DOHH2 (cell line): Measurements from ENCODE around the gene PYGB.
"Not testable (repeated sequence)": the region's sequence is repeated elsewhere in the genome, so short reads cannot be mapped to it uniquely, and the experiment has no call there.

Experiments
- H3F3A ChIP-seq: fragments of 200-600 bp; sonication (generic), shearing (Covaris generic); 2 replicates; pipeline ENCODE4 v1.6.0; 2016; ENCODE audit warnings: antibody characterized with exemption, mild to moderate bottlenecking; ENCODE audit not compliant: control insufficient read depth, insufficient read depth
- H3K27ac ChIP-seq: fragments of 200-600 bp; sonication (generic); 2 replicates; pipeline ENCODE4 v1.5.1; 2014; ENCODE audit warnings: low read depth, mild to moderate bottlenecking, low read length, moderate library complexity
- H3K27me3 ChIP-seq: fragments of 200-600 bp; sonication (generic); 2 replicates; pipeline ENCODE4 v1.6.1; 2014; ENCODE audit warnings: mild to moderate bottlenecking, low read length, mixed read lengths; ENCODE audit not compliant: control insufficient read depth
- H3K36me3 ChIP-seq: fragments of 200-600 bp; sonication (generic); 2 replicates; pipeline ENCODE4 v1.6.1; 2014; ENCODE audit warnings: mild to moderate bottlenecking, low read length, moderate library complexity, mixed read lengths; ENCODE audit not compliant: control insufficient read depth
- H3K4me1 ChIP-seq: fragments of 200-600 bp; sonication (generic); 2 replicates; pipeline ENCODE4 v1.6.1; 2014; ENCODE audit warnings: mild to moderate bottlenecking, low read length, mixed read lengths; ENCODE audit not compliant: control insufficient read depth
- H3K4me2 ChIP-seq: fragments of 200-600 bp; sonication (generic); 2 replicates; pipeline ENCODE4 v1.6.0; 2014; ENCODE audit warnings: mild to moderate bottlenecking, low read length, moderate library complexity
- H3K4me3 ChIP-seq: fragments of 200-600 bp; sonication (generic); 2 replicates; pipeline ENCODE4 v1.5.1; 2014; ENCODE audit warnings: mild to moderate bottlenecking, low read length, mixed read lengths
- H3K79me2 ChIP-seq: fragments of 200-600 bp; sonication (generic); 2 replicates; pipeline ENCODE4 v1.6.1; 2014; ENCODE audit warnings: mild to moderate bottlenecking, low read length, mixed read lengths; ENCODE audit not compliant: control insufficient read depth
- H3K9me2 ChIP-seq: fragments of 200-600 bp; sonication (generic); replicated peaks from 2 replicates; pipeline ENCODE4 v1.6.1; 2014; ENCODE audit warnings: mild to moderate bottlenecking, low read length, mixed read lengths; ENCODE audit not compliant: control insufficient read depth
- H3K9me3 ChIP-seq: fragments of 200-600 bp; sonication (generic); 2 replicates; pipeline ENCODE4 v1.6.1; 2014; ENCODE audit warnings: antibody characterized with exemption, low read length, mixed read lengths; ENCODE audit not compliant: control insufficient read depth, insufficient read depth
- H4K20me1 ChIP-seq: fragments of 200-600 bp; sonication (generic); 2 replicates; pipeline ENCODE4 v1.6.0; 2014; ENCODE audit warnings: low read depth, mild to moderate bottlenecking, antibody characterized with exemption, low read length, moderate library complexity; ENCODE audit not compliant: control insufficient read depth, insufficient read depth
- EZH2phosphoT487 ChIP-seq: fragments of 200-600 bp; sonication (generic); IDR thresholded peaks from 2 replicates; pipeline ENCODE4 v1.6.1; 2017; ENCODE audit warnings: borderline replicate concordance, mild to moderate bottlenecking, antibody characterized with exemption, low read length, moderate library complexity, mixed read lengths
- TF ChIP-seq, protein P1 (sequence below): fragments of 200-600 bp; sonication (generic); IDR thresholded peaks from one replicate; pipeline ENCODE4 v1.5.1; 2014; ENCODE audit warnings: antibody characterized with exemption, mild to moderate bottlenecking, low read depth, low read length; ENCODE audit not compliant: poor library complexity, severe bottlenecking

The PYGB gene

DNA sequence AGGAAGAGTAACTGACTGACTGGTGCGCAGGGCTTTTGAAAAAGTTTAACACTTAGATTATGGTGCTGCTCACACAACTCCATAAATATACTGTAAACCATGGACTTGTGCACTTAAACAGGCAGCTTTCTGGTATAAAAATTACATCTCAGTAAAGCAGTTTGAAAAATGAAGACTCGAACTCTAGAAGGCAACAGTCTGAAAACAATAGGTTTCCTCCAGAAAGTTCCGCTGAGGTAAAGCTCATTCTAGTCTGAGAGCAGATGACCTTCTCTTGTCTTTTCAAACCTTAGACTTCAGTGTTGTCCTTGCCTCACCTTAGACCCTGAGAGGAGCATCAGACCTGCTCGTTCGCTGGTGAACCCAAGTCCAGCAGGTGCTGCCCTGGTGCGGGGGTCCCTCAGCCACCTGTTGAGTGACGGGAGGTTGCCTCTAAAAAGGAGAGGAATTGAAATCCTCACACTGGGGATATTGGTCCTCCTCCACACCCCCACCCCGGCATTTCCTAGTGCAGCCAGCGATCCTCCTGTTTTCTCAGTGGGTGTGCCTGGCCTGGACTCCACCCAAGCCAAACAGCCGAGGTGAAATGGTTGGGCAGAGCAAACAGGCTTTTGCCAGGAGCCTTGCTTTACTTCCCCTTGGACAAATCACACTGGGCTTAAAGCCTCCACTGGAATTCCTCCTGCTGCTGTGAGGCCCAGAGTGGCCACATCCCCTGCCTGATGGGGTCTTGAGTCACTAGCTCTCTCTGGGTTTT is 14.7 kb upstream of the PYGB start:
- peaks cover 21% of the 10 kb centered on the region for H3K4me1 ChIP-seq
- TF ChIP-seq EZH2phosphoT487, result no peak
- TF ChIP-seq, protein P1, sequence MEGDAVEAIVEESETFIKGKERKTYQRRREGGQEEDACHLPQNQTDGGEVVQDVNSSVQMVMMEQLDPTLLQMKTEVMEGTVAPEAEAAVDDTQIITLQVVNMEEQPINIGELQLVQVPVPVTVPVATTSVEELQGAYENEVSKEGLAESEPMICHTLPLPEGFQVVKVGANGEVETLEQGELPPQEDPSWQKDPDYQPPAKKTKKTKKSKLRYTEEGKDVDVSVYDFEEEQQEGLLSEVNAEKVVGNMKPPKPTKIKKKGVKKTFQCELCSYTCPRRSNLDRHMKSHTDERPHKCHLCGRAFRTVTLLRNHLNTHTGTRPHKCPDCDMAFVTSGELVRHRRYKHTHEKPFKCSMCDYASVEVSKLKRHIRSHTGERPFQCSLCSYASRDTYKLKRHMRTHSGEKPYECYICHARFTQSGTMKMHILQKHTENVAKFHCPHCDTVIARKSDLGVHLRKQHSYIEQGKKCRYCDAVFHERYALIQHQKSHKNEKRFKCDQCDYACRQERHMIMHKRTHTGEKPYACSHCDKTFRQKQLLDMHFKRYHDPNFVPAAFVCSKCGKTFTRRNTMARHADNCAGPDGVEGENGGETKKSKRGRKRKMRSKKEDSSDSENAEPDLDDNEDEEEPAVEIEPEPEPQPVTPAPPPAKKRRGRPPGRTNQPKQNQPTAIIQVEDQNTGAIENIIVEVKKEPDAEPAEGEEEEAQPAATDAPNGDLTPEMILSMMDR, result no peak
- H3F3A ChIP-seq, result no peaks in the 10 kb centered on the region
- H4K20me1 ChIP-seq, result no peaks in the 10 kb centered on the region
- H3K9me2 ChIP-seq, result no peaks in the 10 kb centered on the region
- H3K9me3 ChIP-seq, result no peaks in the 10 kb centered on the region
- no peaks in the 10 kb centered on the region for H3K79me2 ChIP-seq
- no peak overlapping the region for H3K27ac ChIP-seq
- H3K4me2 ChIP-seq, result no peak overlapping the region
- H3K4me3 ChIP-seq, result no peak overlapping the region
- H3K36me3 ChIP-seq, result no peaks in the 10 kb centered on the region
- peaks cover 21% of the 10 kb centered on the region for H3K27me3 ChIP-seq

DNA sequence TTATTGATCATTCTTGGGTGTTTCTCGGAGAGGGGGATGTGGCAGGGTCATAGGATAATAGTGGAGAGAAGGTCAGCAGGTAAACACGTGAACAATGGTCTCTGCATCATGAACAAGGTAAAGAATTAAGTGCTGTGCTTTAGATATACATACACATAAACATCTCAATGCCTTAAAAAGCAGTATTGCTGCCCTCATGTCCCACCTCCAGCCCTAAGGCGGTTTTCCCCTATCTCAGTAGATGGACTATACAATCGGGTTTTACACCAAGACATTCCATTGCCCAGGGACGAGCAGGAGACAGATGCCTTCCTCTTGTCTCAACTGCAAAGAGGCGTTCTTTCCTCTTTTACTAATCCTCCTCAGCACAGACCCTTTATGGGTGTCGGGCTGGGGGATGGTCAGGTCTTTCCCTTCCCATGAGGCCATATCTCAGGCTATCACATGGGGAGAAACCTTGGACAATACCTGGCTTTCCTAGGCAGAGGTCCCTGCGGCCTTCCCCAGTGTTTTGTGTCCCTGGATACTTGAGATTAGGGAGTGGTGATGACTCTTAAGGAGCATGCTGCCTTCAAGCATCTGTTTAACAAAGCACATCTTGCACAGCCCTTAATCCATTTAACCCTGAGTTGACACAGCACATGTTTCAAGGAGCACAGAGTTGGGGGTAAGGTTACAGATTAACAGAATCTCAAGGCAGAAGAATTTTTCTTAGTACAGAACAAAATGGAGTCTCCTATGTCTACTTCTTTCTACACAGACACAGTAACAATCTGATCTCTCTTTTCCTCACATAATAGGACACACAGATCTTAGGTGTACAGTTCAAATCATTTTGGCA is 13.7 kb upstream of the PYGB start:
- peaks cover 22% of the 10 kb centered on the region for H3K4me1 ChIP-seq

DNA sequence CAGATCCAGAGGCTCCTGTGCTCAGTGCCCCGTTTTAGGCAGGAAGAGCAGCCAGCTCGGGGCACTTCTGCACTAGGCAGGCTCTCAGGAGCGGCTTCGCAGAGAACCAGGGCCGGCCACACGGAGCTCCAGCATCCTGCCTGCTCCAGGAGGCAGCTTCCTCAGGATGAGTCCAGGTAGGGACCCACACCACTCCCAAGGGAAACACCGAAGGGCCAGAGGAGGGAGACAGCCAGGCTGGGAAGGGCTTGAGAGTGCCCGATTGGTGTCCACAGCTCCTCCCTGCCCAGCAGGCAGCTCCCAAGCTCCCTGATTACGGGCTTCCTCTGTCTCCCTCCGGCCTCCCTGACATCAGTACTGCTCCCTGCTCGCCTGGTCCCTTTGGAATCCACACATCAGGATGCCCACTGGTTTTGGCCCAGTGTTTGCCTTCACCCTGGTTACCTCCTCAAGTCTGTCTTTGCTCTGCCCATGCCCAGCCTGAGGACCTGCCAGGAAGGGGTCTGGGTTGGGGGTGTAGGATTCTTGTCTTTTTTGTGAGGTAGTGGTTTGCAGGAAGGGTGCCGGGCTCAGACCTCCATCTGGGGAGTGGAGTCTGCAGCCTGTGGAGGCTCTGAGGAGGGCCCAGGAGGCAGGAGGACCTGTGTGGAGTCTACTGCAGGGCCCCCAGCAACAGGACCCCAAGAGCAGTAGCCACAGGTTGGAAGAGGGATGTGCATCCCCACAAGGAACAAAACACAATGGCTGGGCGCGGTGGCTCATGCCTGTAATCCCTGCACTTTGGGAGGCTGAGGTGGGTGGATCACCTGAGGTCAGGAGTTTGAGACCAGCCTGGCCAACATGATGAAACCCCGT is 11.2 kb upstream of the PYGB start:
- H4K20me1 ChIP-seq, result no peaks in the 10 kb centered on the region
- peaks cover 12% of the 10 kb centered on the region for H3K4me1 ChIP-seq
- H3K36me3 ChIP-seq, result no peaks in the 10 kb centered on the region
- H3K27ac ChIP-seq, result no peak overlapping the region
- H3K4me2 ChIP-seq, result no peak overlapping the region
- H3K27me3 ChIP-seq, result peaks cover 24% of the 10 kb centered on the region
- H3K9me2 ChIP-seq, result no peaks in the 10 kb centered on the region
- no peak for TF ChIP-seq EZH2phosphoT487
- TF ChIP-seq, protein P1, result no peak
- no peaks in the 10 kb centered on the region for H3F3A ChIP-seq
- H3K79me2 ChIP-seq, result no peaks in the 10 kb centered on the region
- H3K9me3 ChIP-seq, result no peaks in the 10 kb centered on the region
- H3K4me3 ChIP-seq, result no peak overlapping the region

More for the DNA sequence above, 13.7 kb upstream of the PYGB start:
- H3K9me2 ChIP-seq, H3K4me2 ChIP-seq, H3K9me3 ChIP-seq, H4K20me1 ChIP-seq, H3K36me3 ChIP-seq, H3F3A ChIP-seq, H3K79me2 ChIP-seq, H3K27ac ChIP-seq, H3K4me3 ChIP-seq: not testable (repeated sequence)
- peaks cover 24% of the 10 kb centered on the region for H3K27me3 ChIP-seq
